GM12872 (cell line): ENCODE measurements around the gene RAD54L2.

ENCODE experiments used
- CTCF ChIP-seq: IDR thresholded peaks from 3 replicates; pipeline ENCODE4 v1.5.1; 2011; ENCODE audit warnings: low read depth, mild to moderate bottlenecking, low read length, moderate library complexity; ENCODE audit not compliant: insufficient read depth

RAD54L2 gene

DNA sequence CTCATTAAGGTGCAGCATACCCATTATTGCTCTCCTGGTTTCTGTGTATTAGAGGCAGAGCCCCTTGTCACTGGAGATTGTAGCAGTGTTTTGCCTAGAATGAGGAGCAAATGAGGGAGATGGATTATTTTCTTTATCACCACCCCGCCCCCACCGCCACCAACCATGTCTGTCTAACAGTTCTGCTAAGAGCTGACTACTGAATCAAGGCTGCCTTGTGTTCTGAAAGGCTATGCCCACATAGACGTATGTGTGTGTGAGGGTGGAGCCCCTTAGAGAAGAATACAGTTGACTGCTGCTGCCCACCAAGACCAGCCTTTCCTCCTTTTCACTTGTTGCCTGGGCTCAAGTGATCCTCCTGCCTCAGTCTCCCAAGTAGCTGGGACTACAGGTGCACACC is 47.4 kb downstream of the RAD54L2 start:
- TF ChIP-seq CTCF = no peak
